SK-N-SH treated with all-trans-retinoic acid at 6 μM for 48 hours (cell line): ENCODE data around the gene CD248.

Experiments used
- ARNTL ChIP-seq: fragments of 450-650 bp; formaldehyde crosslinking; IDR thresholded peaks from 2 replicates; pipeline ENCODE4 v1.5.0; 2020; ENCODE audit warnings: low read depth, mild to moderate bottlenecking, moderate library complexity, borderline replicate concordance
- CSDC2 ChIP-seq: fragments of 250-450 bp; sonication (Bioruptor Pico); IDR thresholded peaks from 2 replicates; pipeline ENCODE4 v1.5.0; 2020; ENCODE audit warnings: mild to moderate bottlenecking, moderate library complexity
- ISL1 ChIP-seq: fragments of 250-450 bp; sonication (Bioruptor Pico); IDR thresholded peaks from 2 replicates; pipeline ENCODE4 v2.1.2; 2022; ENCODE audit warnings: mild to moderate bottlenecking, moderate library complexity
- POU6F1 ChIP-seq: fragments of 250-450 bp; sonication (Bioruptor Pico); IDR thresholded peaks from 2 replicates; pipeline ENCODE4 v1.8.0; 2021; ENCODE audit warnings: low read depth, mild to moderate bottlenecking, moderate library complexity, borderline replicate concordance
- ZFP3 ChIP-seq: fragments of 250-450 bp; sonication (Bioruptor Pico); IDR thresholded peaks from 2 replicates; pipeline ENCODE4 v1.5.0; 2020; ENCODE audit warnings: mild to moderate bottlenecking, moderate library complexity
- ZFP30 ChIP-seq: fragments of 450-650 bp; formaldehyde crosslinking; IDR thresholded peaks from 2 replicates; pipeline ENCODE4 v1.5.0; 2022; ENCODE audit warnings: mild to moderate bottlenecking, moderate library complexity
- ZNF8 ChIP-seq: fragments of 450-650 bp; formaldehyde crosslinking; IDR thresholded peaks from 2 replicates; pipeline ENCODE4 v1.5.0; 2020; ENCODE audit warnings: mild to moderate bottlenecking, moderate library complexity

GRCh38 chr11:66314186-66314501, 2.7 kb downstream of the CD248 start:
- TF ChIP-seq ZNF8 (CRISPR knock-in tag) (no peak), ZFP3 (CRISPR knock-in tag) (no peak), POU6F1 (CRISPR knock-in tag) (no peak), ZFP30 (CRISPR knock-in tag) (no peak), ARNTL (no peak), CSDC2 (CRISPR knock-in tag) (no peak), ISL1 (CRISPR knock-in tag) (no peak)
